ENCODE measurements around the gene YRDC. TPM values are rescaled to one million over a fixed set of nuclear protein-coding genes. Genes with fewer than 3 reads are reported as not detected.

YRDC gene
- total and polyA plus RNA-seq, 2 donors (not counting 3 experiments of a cell fraction or from before 2014, with no cell fraction given), result 19.2 to 20.5 TPM

DNA sequence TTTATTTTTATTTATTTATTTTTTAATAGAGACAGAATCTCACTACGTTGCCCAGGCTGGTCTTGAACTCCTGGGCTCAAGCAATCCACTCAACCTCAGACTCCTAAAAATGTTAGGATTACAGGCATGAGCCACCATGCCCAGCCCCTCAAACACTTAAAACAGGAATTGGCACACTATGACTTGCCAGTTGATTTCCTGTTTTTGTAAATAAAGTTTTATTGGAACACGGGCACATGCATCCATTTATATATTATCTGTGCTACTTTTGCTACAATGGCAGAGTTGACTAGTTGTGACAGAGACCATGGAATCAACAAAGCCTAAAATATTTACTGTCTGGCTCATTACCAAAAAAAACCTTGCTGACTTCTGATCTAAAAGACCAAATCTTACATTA is 16.0 kb upstream of the YRDC start:
- Histone ChIP-seq H3K9ac (replicated peaks; ENCODE audit: extremely low read depth, insufficient read depth, low read length) (no peak overlapping the region), H3K4me3 (replicated peaks in 1 of 3; ENCODE audit: insufficient read depth in 1 of 3, low read depth in 1 of 3, low read length in 3 of 3) (no peak overlapping the region), H3K4me2 (ENCODE audit: insufficient read depth, low read length) (no peak overlapping the region), H3K9me1 (replicated peaks; ENCODE audit: control insufficient read depth, extremely low read depth, insufficient read depth, low read length) (no peaks in the 10 kb centered on the region), H3K36me3 (ENCODE audit: control insufficient read depth in 2 of 2, extremely low read depth in 1 of 2, insufficient read depth in 2 of 2, low read length in 2 of 2) (peaks cover 7 to 19% of the 10 kb centered on the region in 2 experiments), H3K4me1 (ENCODE audit: control insufficient read depth, extremely low read depth, insufficient read depth, low read length) (no peaks in the 10 kb centered on the region), H4K20me1 (replicated peaks; ENCODE audit: control insufficient read depth, extremely low read depth, insufficient read depth, low read length) (no peaks in the 10 kb centered on the region), H3K9me3 (replicated peaks; ENCODE audit: control insufficient read depth, insufficient read depth, low read length) (no peaks in the 10 kb centered on the region), H3K79me2 (ENCODE audit: control insufficient read depth, insufficient read depth, low read length) (no peaks in the 10 kb centered on the region), H3K27ac (ENCODE audit: insufficient read depth, low read depth, low read length) (no peak overlapping the region), H2AFZ (ENCODE audit: low read depth, low read length) (no peak overlapping the region), H3K27me3 (ENCODE audit: control insufficient read depth in 2 of 2, insufficient read depth in 2 of 2, low read length in 2 of 2) (no peaks in the 10 kb centered on the region)
- DNase-seq (ENCODE audit: low read depth, low spot score) (no peak), FAIRE-seq (no peak)
- CTCF ChIA-PET, result interaction anchor here (1.1 kb wide), 1 partner anchor 36 kb away, joined by 5 read pairs; the partner anchor contains the start of gene MTF1
- no peak for TF ChIP-seq MAX (IDR thresholded peaks at IDR 0.05; ENCODE audit: insufficient read depth, insufficient read length)
- no peak for TF ChIP-seq POLR2AphosphoS5 (IDR thresholded peaks at IDR 0.05; ENCODE audit: insufficient read depth, low read depth, low read length)
- no peak for TF ChIP-seq JUN (IDR thresholded peaks at IDR 0.05; ENCODE audit: borderline replicate concordance, insufficient read depth, insufficient read length, low read depth)
- no peak for TF ChIP-seq MYC (IDR thresholded peaks at IDR 0.05; ENCODE audit: low read depth, low read length)
- TF ChIP-seq POLR2A (IDR thresholded peaks at IDR 0.05; ENCODE audit: low read depth, low read length), result no peak
- no peak for TF ChIP-seq FOS (IDR thresholded peaks at IDR 0.05; ENCODE audit: borderline replicate concordance, insufficient read depth, low read length)
- no peak for TF ChIP-seq EZH2 (IDR thresholded peaks at IDR 0.05; ENCODE audit: borderline replicate concordance, low read depth, low read length, severe bottlenecking)
- TF ChIP-seq CTCF (IDR thresholded peaks at IDR 0.05; ENCODE audit: extremely low read depth in 1 of 2, insufficient read depth in 1 of 2, low read depth in 1 of 2, low read length in 2 of 2), result no peak
- no peak for TF ChIP-seq GATA2 (IDR thresholded peaks at IDR 0.05; ENCODE audit: insufficient read depth, insufficient read length, low read depth, low read length)
- POLR2A ChIA-PET, result no interaction called here
- dilution Hi-C loops (cut with MboI; ENCODE audit: extremely low pct_ligation_motif_present, low sequenced_read_pairs), result no loop called here
- BruUV-seq (replicated peaks), result no TSS peak
- intact Hi-C loops (cut with micrococcal nuclease), result no loop called here

All from endothelial cell of umbilical vein (primary cell).